GM18519 (cell line): ENCODE results near the gene PRKRIP1.
"Not testable (repeated sequence)": the region's sequence is repeated elsewhere in the genome, so short reads cannot be mapped to it uniquely, and the experiment has no call there.

Experiments used
- ATAC-seq: cut with Tn5 transposase; IDR thresholded peaks from one replicate; pipeline ENCODE4 v1.9.1; 2021; ENCODE audit warnings: mild to moderate bottlenecking, moderate library complexity; ENCODE audit not compliant: unreplicated experiment, low FRiP score

Gene PRKRIP1

GRCh38 chr7:102454932-102455331, 58.8 kb downstream of the PRKRIP1 start:
- ATAC-seq = not testable (repeated sequence)

GRCh38 chr7:102455596-102455995, 59.4 kb downstream of the PRKRIP1 start:
- ATAC-seq = no peak

GRCh38 chr7:102456327-102456726, 60.2 kb downstream of the PRKRIP1 start:
- no peak for ATAC-seq

- no peak for ATAC-seq
Observed at GRCh38 chr7:102457352-102457924, 61.3 kb downstream of the PRKRIP1 start.

- no peak for ATAC-seq
Observed at GRCh38 chr7:102459221-102459844, 63.2 kb downstream of the PRKRIP1 start.

- ATAC-seq = no peak
Observed at GRCh38 chr7:102460467-102460866, 64.3 kb downstream of the PRKRIP1 start.

- no peak for ATAC-seq
Observed at GRCh38 chr7:102463841-102464576, 67.8 kb downstream of the PRKRIP1 start.

- peak; percentile 68 for ATAC-seq
Observed at GRCh38 chr7:102464577-102465280, 68.6 kb downstream of the PRKRIP1 start, which contains the start of the genes ALKBH4 and LRWD1. ALKBH4 (minus strand) TSS chr7:102464863; CDS start chr7:102464836, 27 bp downstream. LRWD1 (plus strand) TSS chr7:102464984; CDS start chr7:102465081, 97 bp downstream.

- no peak for ATAC-seq
Observed at GRCh38 chr7:102466097-102466496, 69.9 kb downstream of the PRKRIP1 start.

- ATAC-seq = no peak
Observed at GRCh38 chr7:102467581-102468477, 71.7 kb downstream of the PRKRIP1 start.

GRCh38 chr7:102468478-102469350, 72.6 kb downstream of the PRKRIP1 start:
- ATAC-seq = no peak

GRCh38 chr7:102469351-102469971, 73.3 kb downstream of the PRKRIP1 start:
- ATAC-seq = no peak

GRCh38 chr7:102469972-102470825, 74.0 kb downstream of the PRKRIP1 start:
- no peak for ATAC-seq

- ATAC-seq = no peak
Observed at GRCh38 chr7:102471791-102472125, 75.6 kb downstream of the PRKRIP1 start.

GRCh38 chr7:102472126-102473041, 76.2 kb downstream of the PRKRIP1 start:
- ATAC-seq = no peak

GRCh38 chr7:102473271-102473991, 77.3 kb downstream of the PRKRIP1 start:
- no peak for ATAC-seq
